ENCODE data around the gene SMARCA4. TPM values are rescaled to one million over a fixed set of nuclear protein-coding genes. Genes with fewer than 3 reads are reported as not detected.
"Not testable (repeated sequence)": the region's sequence is repeated elsewhere in the genome, so short reads cannot be mapped to it uniquely, and the experiment has no call there.

The SMARCA4 gene
- total RNA-seq, 1 donor from 2014 or later = 38.3 TPM

GRCh38 chr19:10976131-10976892 lies 15.5 kb downstream of the SMARCA4 start:
- DNase-seq (ENCODE audit: low spot score) = no peak

- no peak for DNase-seq (ENCODE audit: low spot score)
Observed at GRCh38 chr19:10977742-10978092, 16.9 kb downstream of the SMARCA4 start.

- DNase-seq (ENCODE audit: low spot score) = no peak
Observed at GRCh38 chr19:10979951-10980381, 19.1 kb downstream of the SMARCA4 start.

GRCh38 chr19:10981252-10981895 lies 20.5 kb downstream of the SMARCA4 start:
- no peak for DNase-seq (ENCODE audit: low spot score)

GRCh38 chr19:10983026-10983425 lies 22.2 kb downstream of the SMARCA4 start:
- DNase-seq (ENCODE audit: low spot score) = peak; percentile 46

- no peak for DNase-seq (ENCODE audit: low spot score)
Observed at GRCh38 chr19:10984166-10984735, 23.4 kb downstream of the SMARCA4 start.

GRCh38 chr19:10985502-10985901 lies 24.7 kb downstream of the SMARCA4 start:
- DNase-seq (ENCODE audit: low spot score) = no peak

GRCh38 chr19:10986301-10987127 lies 25.7 kb downstream of the SMARCA4 start:
- no peak for DNase-seq (ENCODE audit: low spot score)

- DNase-seq (ENCODE audit: low spot score) = no peak
Observed at GRCh38 chr19:10987571-10988297, 26.9 kb downstream of the SMARCA4 start.

- DNase-seq (ENCODE audit: low spot score) = no peak
Observed at GRCh38 chr19:10988380-10988779, 27.6 kb downstream of the SMARCA4 start.

- no peak for DNase-seq (ENCODE audit: low spot score)
Observed at GRCh38 chr19:10988921-10989320, 28.1 kb downstream of the SMARCA4 start.

- no peak for DNase-seq (ENCODE audit: low spot score)
Observed at GRCh38 chr19:10991076-10991475, 30.2 kb downstream of the SMARCA4 start.

GRCh38 chr19:10991521-10992081 lies 30.8 kb downstream of the SMARCA4 start:
- no peak for DNase-seq (ENCODE audit: low spot score)

GRCh38 chr19:10992174-10992573 lies 31.3 kb downstream of the SMARCA4 start:
- not testable (repeated sequence) for DNase-seq (ENCODE audit: low spot score)

GRCh38 chr19:10995926-10996600 lies 35.2 kb downstream of the SMARCA4 start:
- DNase-seq (ENCODE audit: low spot score) = no peak

- DNase-seq (ENCODE audit: low spot score) = no peak
Observed at GRCh38 chr19:10998045-10998533, 37.3 kb downstream of the SMARCA4 start.

- DNase-seq (ENCODE audit: low spot score) = no peak
Observed at GRCh38 chr19:10998666-10999065, 37.8 kb downstream of the SMARCA4 start.

- no peak for DNase-seq (ENCODE audit: low spot score)
Observed at GRCh38 chr19:11005521-11005920, 44.7 kb downstream of the SMARCA4 start.

- DNase-seq (ENCODE audit: low spot score) = no peak
Observed at GRCh38 chr19:11007385-11007784, 46.6 kb downstream of the SMARCA4 start.

GRCh38 chr19:11007962-11008532 lies 47.2 kb downstream of the SMARCA4 start:
- DNase-seq (ENCODE audit: low spot score) = no peak
